ENCODE data around the gene RNF144B.

DNA sequence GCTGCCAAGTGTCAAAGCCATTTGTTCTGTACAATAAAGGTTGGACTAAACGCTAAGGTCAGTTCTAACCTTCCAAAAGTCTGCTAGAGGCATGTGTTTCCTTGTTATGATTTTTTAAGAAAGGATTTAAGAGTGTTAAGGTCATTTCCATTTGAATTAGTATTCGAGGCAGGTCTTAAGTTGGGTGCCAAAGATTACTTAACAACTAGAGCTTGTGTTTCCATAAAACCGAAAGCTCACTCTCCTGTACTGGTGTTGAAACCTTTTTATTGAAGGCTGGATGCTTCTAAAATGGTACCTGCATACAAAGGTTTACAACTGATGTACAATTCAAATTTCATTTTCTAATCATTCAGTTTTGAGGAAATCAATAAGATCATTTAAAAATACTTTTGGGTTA lies 82.4 kb downstream of the RNF144B start:
- no peak for TF ChIP-seq POLR2A (IDR thresholded peaks at IDR 0.05)
- TF ChIP-seq, protein P1, sequence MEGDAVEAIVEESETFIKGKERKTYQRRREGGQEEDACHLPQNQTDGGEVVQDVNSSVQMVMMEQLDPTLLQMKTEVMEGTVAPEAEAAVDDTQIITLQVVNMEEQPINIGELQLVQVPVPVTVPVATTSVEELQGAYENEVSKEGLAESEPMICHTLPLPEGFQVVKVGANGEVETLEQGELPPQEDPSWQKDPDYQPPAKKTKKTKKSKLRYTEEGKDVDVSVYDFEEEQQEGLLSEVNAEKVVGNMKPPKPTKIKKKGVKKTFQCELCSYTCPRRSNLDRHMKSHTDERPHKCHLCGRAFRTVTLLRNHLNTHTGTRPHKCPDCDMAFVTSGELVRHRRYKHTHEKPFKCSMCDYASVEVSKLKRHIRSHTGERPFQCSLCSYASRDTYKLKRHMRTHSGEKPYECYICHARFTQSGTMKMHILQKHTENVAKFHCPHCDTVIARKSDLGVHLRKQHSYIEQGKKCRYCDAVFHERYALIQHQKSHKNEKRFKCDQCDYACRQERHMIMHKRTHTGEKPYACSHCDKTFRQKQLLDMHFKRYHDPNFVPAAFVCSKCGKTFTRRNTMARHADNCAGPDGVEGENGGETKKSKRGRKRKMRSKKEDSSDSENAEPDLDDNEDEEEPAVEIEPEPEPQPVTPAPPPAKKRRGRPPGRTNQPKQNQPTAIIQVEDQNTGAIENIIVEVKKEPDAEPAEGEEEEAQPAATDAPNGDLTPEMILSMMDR (IDR thresholded peaks at IDR 0.05 in 4 of 5, conservative IDR thresholded peaks at IDR 0.05 in 1 of 5) = no peak
